ENCODE results near the gene LYZL6.

Gene LYZL6

GRCh38 chr17:35927714-35928113, 15.8 kb downstream of the LYZL6 start:
- Histone ChIP-seq H3K27ac (ENCODE audit: low read depth, low read length) (no peak overlapping the region), H3K4me3 (ENCODE audit: low read depth, low read length) (no peak overlapping the region), H3K79me2 (ENCODE audit: control insufficient read depth, insufficient read depth, low read length, unreplicated experiment) (no peaks in the 10 kb centered on the region), H3K4me1 (ENCODE audit: control insufficient read depth, insufficient read depth, low read length, unreplicated experiment) (peaks cover 19% of the 10 kb centered on the region), H3K27me3 (ENCODE audit: insufficient read depth, low read length) (no peaks in the 10 kb centered on the region), H2AFZ (ENCODE audit: low read length, unreplicated experiment) (no peak overlapping the region), H3K36me3 (ENCODE audit: insufficient read depth, low read length) (no peaks in the 10 kb centered on the region)

- no peak overlapping the region for H2AFZ ChIP-seq (ENCODE audit: low read length, unreplicated experiment)
- no peaks in the 10 kb centered on the region for H3K36me3 ChIP-seq (ENCODE audit: insufficient read depth, low read length)
- H3K79me2 ChIP-seq (ENCODE audit: control insufficient read depth, insufficient read depth, low read length, unreplicated experiment), result no peaks in the 10 kb centered on the region
- H3K4me3 ChIP-seq (ENCODE audit: low read depth, low read length), result no peak overlapping the region
- H3K27me3 ChIP-seq (ENCODE audit: insufficient read depth, low read length), result no peaks in the 10 kb centered on the region
- H3K27ac ChIP-seq (ENCODE audit: low read depth, low read length), result no peak overlapping the region
- no peaks in the 10 kb centered on the region for H3K4me1 ChIP-seq (ENCODE audit: control insufficient read depth, insufficient read depth, low read length, unreplicated experiment)
These were observed 19.9 kb downstream of the LYZL6 start for GRCh38 chr17:35923609-35924114.

- Histone ChIP-seq H2AFZ (ENCODE audit: low read length, unreplicated experiment) (no peak overlapping the region), H3K27me3 (ENCODE audit: insufficient read depth, low read length) (no peaks in the 10 kb centered on the region), H3K36me3 (ENCODE audit: insufficient read depth, low read length) (no peaks in the 10 kb centered on the region), H3K4me1 (ENCODE audit: control insufficient read depth, insufficient read depth, low read length, unreplicated experiment) (no peaks in the 10 kb centered on the region), H3K27ac (ENCODE audit: low read depth, low read length) (no peak overlapping the region), H3K79me2 (ENCODE audit: control insufficient read depth, insufficient read depth, low read length, unreplicated experiment) (no peaks in the 10 kb centered on the region), H3K4me3 (ENCODE audit: low read depth, low read length) (no peak overlapping the region)
These were observed 23.3 kb downstream of the LYZL6 start for GRCh38 chr17:35920229-35920628.

- no peak overlapping the region for H2AFZ ChIP-seq (ENCODE audit: low read length, unreplicated experiment)
- H3K27me3 ChIP-seq (ENCODE audit: insufficient read depth, low read length), result no peaks in the 10 kb centered on the region
- H3K4me1 ChIP-seq (ENCODE audit: control insufficient read depth, insufficient read depth, low read length, unreplicated experiment), result no peaks in the 10 kb centered on the region
- no peaks in the 10 kb centered on the region for H3K36me3 ChIP-seq (ENCODE audit: insufficient read depth, low read length)
- H3K79me2 ChIP-seq (ENCODE audit: control insufficient read depth, insufficient read depth, low read length, unreplicated experiment), result no peaks in the 10 kb centered on the region
- no peak overlapping the region for H3K27ac ChIP-seq (ENCODE audit: low read depth, low read length)
- no peak overlapping the region for H3K4me3 ChIP-seq (ENCODE audit: low read depth, low read length)
These were observed 24.8 kb downstream of the LYZL6 start for GRCh38 chr17:35918665-35919064.

- Histone ChIP-seq H3K27me3 (ENCODE audit: insufficient read depth, low read length) (no peaks in the 10 kb centered on the region), H2AFZ (ENCODE audit: low read length, unreplicated experiment) (no peak overlapping the region), H3K36me3 (ENCODE audit: insufficient read depth, low read length) (no peaks in the 10 kb centered on the region)
These were observed 25.8 kb downstream of the LYZL6 start for GRCh38 chr17:35917519-35918213.

GRCh38 chr17:35915153-35915964, 28.2 kb downstream of the LYZL6 start:
- Histone ChIP-seq H3K4me3 (ENCODE audit: low read depth, low read length) (no peak overlapping the region), H3K27ac (ENCODE audit: low read depth, low read length) (no peak overlapping the region), H3K4me1 (ENCODE audit: control insufficient read depth, insufficient read depth, low read length, unreplicated experiment) (no peaks in the 10 kb centered on the region), H3K79me2 (ENCODE audit: control insufficient read depth, insufficient read depth, low read length, unreplicated experiment) (no peaks in the 10 kb centered on the region), H3K36me3 (ENCODE audit: insufficient read depth, low read length) (no peaks in the 10 kb centered on the region), H3K27me3 (ENCODE audit: insufficient read depth, low read length) (0 out of 2 replicates have a peak, but pooled peaks cover 3% of the 10 kb centered on the region), H2AFZ (ENCODE audit: low read length, unreplicated experiment) (no peak overlapping the region)

More at GRCh38 chr17:35917519-35918213, 25.8 kb downstream of the LYZL6 start:
- H3K4me1 ChIP-seq (ENCODE audit: control insufficient read depth, insufficient read depth, low read length, unreplicated experiment), result no peaks in the 10 kb centered on the region
- H3K27ac ChIP-seq (ENCODE audit: low read depth, low read length), result no peak overlapping the region
- H3K79me2 ChIP-seq (ENCODE audit: control insufficient read depth, insufficient read depth, low read length, unreplicated experiment), result no peaks in the 10 kb centered on the region
- no peak overlapping the region for H3K4me3 ChIP-seq (ENCODE audit: low read depth, low read length)

- H3K4me3 ChIP-seq (ENCODE audit: low read depth, low read length), result no peak overlapping the region
- 0 out of 2 replicates have a peak, but pooled peaks cover 3% of the 10 kb centered on the region for H3K27me3 ChIP-seq (ENCODE audit: insufficient read depth, low read length)
- H3K4me1 ChIP-seq (ENCODE audit: control insufficient read depth, insufficient read depth, low read length, unreplicated experiment), result no peaks in the 10 kb centered on the region
- H3K27ac ChIP-seq (ENCODE audit: low read depth, low read length), result no peak overlapping the region
- no peaks in the 10 kb centered on the region for H3K79me2 ChIP-seq (ENCODE audit: control insufficient read depth, insufficient read depth, low read length, unreplicated experiment)
- no peak overlapping the region for H2AFZ ChIP-seq (ENCODE audit: low read length, unreplicated experiment)
- no peaks in the 10 kb centered on the region for H3K36me3 ChIP-seq (ENCODE audit: insufficient read depth, low read length)
These were observed 29.2 kb downstream of the LYZL6 start for GRCh38 chr17:35914354-35914753.

- Histone ChIP-seq H3K4me3 (ENCODE audit: low read depth, low read length) (no peak overlapping the region), H3K79me2 (ENCODE audit: control insufficient read depth, insufficient read depth, low read length, unreplicated experiment) (no peaks in the 10 kb centered on the region), H3K27ac (ENCODE audit: low read depth, low read length) (no peak overlapping the region), H2AFZ (ENCODE audit: low read length, unreplicated experiment) (no peak overlapping the region), H3K4me1 (ENCODE audit: control insufficient read depth, insufficient read depth, low read length, unreplicated experiment) (no peaks in the 10 kb centered on the region), H3K27me3 (ENCODE audit: insufficient read depth, low read length) (0 out of 2 replicates have a peak, but pooled peaks cover 3% of the 10 kb centered on the region), H3K36me3 (ENCODE audit: insufficient read depth, low read length) (no peaks in the 10 kb centered on the region)
These were observed 29.9 kb downstream of the LYZL6 start for GRCh38 chr17:35913609-35914008.

GRCh38 chr17:35912942-35913341, 30.6 kb downstream of the LYZL6 start:
- H3K4me3 ChIP-seq (ENCODE audit: low read depth, low read length), result no peak overlapping the region
- H3K36me3 ChIP-seq (ENCODE audit: insufficient read depth, low read length), result no peaks in the 10 kb centered on the region
- no peaks in the 10 kb centered on the region for H3K4me1 ChIP-seq (ENCODE audit: control insufficient read depth, insufficient read depth, low read length, unreplicated experiment)
- H2AFZ ChIP-seq (ENCODE audit: low read length, unreplicated experiment), result no peak overlapping the region
- H3K27me3 ChIP-seq (ENCODE audit: insufficient read depth, low read length), result 0 out of 2 replicates have a peak, but pooled peaks cover 3% of the 10 kb centered on the region
- no peaks in the 10 kb centered on the region for H3K79me2 ChIP-seq (ENCODE audit: control insufficient read depth, insufficient read depth, low read length, unreplicated experiment)
- no peak overlapping the region for H3K27ac ChIP-seq (ENCODE audit: low read depth, low read length)

- Histone ChIP-seq H3K27ac (ENCODE audit: low read depth, low read length) (no peak overlapping the region), H3K79me2 (ENCODE audit: control insufficient read depth, insufficient read depth, low read length, unreplicated experiment) (no peaks in the 10 kb centered on the region), H3K27me3 (ENCODE audit: insufficient read depth, low read length) (0 out of 2 replicates have a peak, but pooled peaks cover 3% of the 10 kb centered on the region), H3K4me3 (ENCODE audit: low read depth, low read length) (no peak overlapping the region), H2AFZ (ENCODE audit: low read length, unreplicated experiment) (no peak overlapping the region), H3K36me3 (ENCODE audit: insufficient read depth, low read length) (no peaks in the 10 kb centered on the region), H3K4me1 (ENCODE audit: control insufficient read depth, insufficient read depth, low read length, unreplicated experiment) (no peaks in the 10 kb centered on the region)
These were observed 31.1 kb downstream of the LYZL6 start for GRCh38 chr17:35912339-35912912.

Measured in ACC112 (cell line).